ENCODE measurements around the gene MYADM.

GRCh38 chr19:53872762-53873161, 5.1 kb downstream of the MYADM start:
- no peak for TF ChIP-seq CTCF (IDR thresholded peaks at IDR 0.05)
- TF ChIP-seq ZFX (IDR thresholded peaks at IDR 0.05; ENCODE audit: borderline replicate concordance): no peak
